WTC11 (cell line): ENCODE data around the gene L3HYPDH. TPM values are rescaled to one million over a fixed set of nuclear protein-coding genes. Genes with fewer than 3 reads are reported as not detected.

ENCODE experiments used
- ATAC-seq: fragments of 200-7000 bp; cut with Tn5 transposase; 2 replicates; pipeline ENCODE4 v1.10.0; 2021; ENCODE audit warnings: mild to moderate bottlenecking, moderate library complexity
- CTCF ChIA-PET: fragments of 300-600 bp; sonication (Branson Sonifier 250); formaldehyde crosslinking; loops from one replicate; lab custom pipeline; 2021; ENCODE audit warnings: antibody characterized with exemption; lab: Charles Lee
- POLR2A ChIA-PET: fragments of 350-600 bp; sonication (Branson Sonifier 250); formaldehyde crosslinking; loops from one replicate; lab custom pipeline; 2021; ENCODE audit warnings: antibody characterized with exemption; lab: Charles Lee
- DNase-seq: peaks from one replicate; pipeline ENCODE4 v3.0.0; 2021; ENCODE audit warnings: low spot score
- H3K27ac Mint-ChIP-seq: 2 replicates; pipeline ENCODE4 v1.8.0; 2021; ENCODE audit warnings: mixed read lengths
- H3K27me3 Mint-ChIP-seq: 2 replicates; pipeline ENCODE4 v1.8.0; 2021; ENCODE audit warnings: low read depth, mild to moderate bottlenecking, moderate library complexity, mixed read lengths
- H3K36me3 Mint-ChIP-seq: 2 replicates; pipeline ENCODE4 v1.8.0; 2021; ENCODE audit warnings: mixed read lengths
- H3K4me1 Mint-ChIP-seq: 2 replicates; pipeline ENCODE4 v1.8.0; 2022; ENCODE audit warnings: mixed read lengths
- H3K4me3 Mint-ChIP-seq: 2 replicates; pipeline ENCODE4 v1.8.0; 2021; ENCODE audit warnings: mild to moderate bottlenecking, moderate library complexity, mixed read lengths
- H3K9me3 Mint-ChIP-seq: 2 replicates; pipeline ENCODE4 v1.8.0; 2021; ENCODE audit warnings: mixed read lengths
- AR ChIP-seq: fragments of 250-450 bp; sonication (Bioruptor Pico); IDR thresholded peaks from 2 replicates; pipeline ENCODE4 v1.9.0; 2021; ENCODE audit warnings: mild to moderate bottlenecking
- ATF6 ChIP-seq: sonication (generic); formaldehyde crosslinking; IDR thresholded peaks from 2 replicates; pipeline ENCODE4 v1.8.1; 2023; ENCODE audit warnings: mild to moderate bottlenecking, missing genetic modification reagents
- CREB1 ChIP-seq: sonication (generic); formaldehyde crosslinking; IDR thresholded peaks from 2 replicates; pipeline ENCODE4 v1.8.0; 2023; ENCODE audit warnings: mild to moderate bottlenecking, missing genetic modification reagents
- CTCF ChIP-seq: fragments of 200-600 bp; IDR thresholded peaks from 2 replicates; pipeline ENCODE4 v1.8.0; 2022; ENCODE audit warnings: antibody characterized with exemption
- E2F4 ChIP-seq: sonication (generic); formaldehyde crosslinking; IDR thresholded peaks from 2 replicates; pipeline ENCODE4 v1.8.1; 2022; ENCODE audit warnings: low read depth, mild to moderate bottlenecking, moderate library complexity, missing genetic modification reagents, borderline replicate concordance
- E2F5 ChIP-seq: sonication (generic); formaldehyde crosslinking; IDR thresholded peaks from 2 replicates; pipeline ENCODE4 v1.8.1; 2022; ENCODE audit warnings: mild to moderate bottlenecking, moderate library complexity, missing genetic modification reagents
- JAZF1 ChIP-seq: fragments of 250-450 bp; sonication (Bioruptor Pico); IDR thresholded peaks from 2 replicates; pipeline ENCODE4 v1.9.0; 2021; ENCODE audit warnings: moderate library complexity, mild to moderate bottlenecking, inconsistent platforms
- JUN ChIP-seq: sonication (generic); formaldehyde crosslinking; IDR thresholded peaks from 2 replicates; pipeline ENCODE4 v1.8.0; 2023; ENCODE audit warnings: mild to moderate bottlenecking, missing genetic modification reagents
- MAX ChIP-seq: sonication (generic); formaldehyde crosslinking; IDR thresholded peaks from 2 replicates; pipeline ENCODE4 v1.8.0; 2022; ENCODE audit warnings: mild to moderate bottlenecking, missing genetic modification reagents
- MXD4 ChIP-seq: fragments of 250-450 bp; sonication (Bioruptor Pico); IDR thresholded peaks from 2 replicates; pipeline ENCODE4 v1.8.0; 2021; ENCODE audit warnings: mild to moderate bottlenecking, moderate library complexity, borderline replicate concordance
- NFYB ChIP-seq: sonication (generic); formaldehyde crosslinking; conservative IDR thresholded peaks from 2 replicates; pipeline ENCODE4 v1.8.0; 2022; ENCODE audit warnings: low read depth, missing genetic modification reagents
- NR1H2 ChIP-seq: sonication (generic); formaldehyde crosslinking; IDR thresholded peaks from 2 replicates; pipeline ENCODE4 v1.9.0; 2021; ENCODE audit warnings: mild to moderate bottlenecking, moderate library complexity, missing genetic modification reagents
- RORB ChIP-seq: fragments of 250-450 bp; sonication (Bioruptor Pico); IDR thresholded peaks from 2 replicates; pipeline ENCODE4 v1.9.0; 2021; ENCODE audit warnings: mild to moderate bottlenecking
- SMAD3 ChIP-seq: sonication (generic); formaldehyde crosslinking; IDR thresholded peaks from 2 replicates; pipeline ENCODE4 v1.8.0; 2022; ENCODE audit warnings: missing genetic modification reagents, mild to moderate bottlenecking, borderline replicate concordance
- SP1 ChIP-seq: sonication (generic); formaldehyde crosslinking; conservative IDR thresholded peaks from 2 replicates; pipeline ENCODE4 v1.8.1; 2022; ENCODE audit warnings: missing genetic modification reagents
- TCF7 ChIP-seq: sonication (generic); formaldehyde crosslinking; IDR thresholded peaks from 2 replicates; pipeline ENCODE4 v1.8.0; 2022; ENCODE audit warnings: mild to moderate bottlenecking, low read depth, missing genetic modification reagents, moderate library complexity
- ZMAT4 ChIP-seq: fragments of 250-450 bp; sonication (Bioruptor Pico); IDR thresholded peaks from 2 replicates; pipeline ENCODE4 v1.9.0; 2021; ENCODE audit warnings: mild to moderate bottlenecking
- ZNF281 ChIP-seq: sonication (generic); formaldehyde crosslinking; IDR thresholded peaks from 2 replicates; pipeline ENCODE4 v1.8.0; 2023; ENCODE audit warnings: mild to moderate bottlenecking, missing genetic modification reagents
- ZNF512 ChIP-seq: sonication (generic); formaldehyde crosslinking; IDR thresholded peaks from 2 replicates; pipeline ENCODE4 v1.8.1; 2022; ENCODE audit warnings: missing genetic modification reagents, borderline replicate concordance
- ZSCAN18 ChIP-seq: fragments of 250-450 bp; sonication (Bioruptor Pico); IDR thresholded peaks from 2 replicates; pipeline ENCODE4 v2.1.2; 2022; ENCODE audit warnings: mild to moderate bottlenecking, moderate library complexity
- total RNA-seq: library from RNA; stranded (reverse); gene quantifications from 3 replicates; pipeline ENCODE4 v1.2.3, GENCODE V29; 2021

L3HYPDH gene
- total RNA-seq, 1 experiment from 2014 or later, result 17.5 TPM

GRCh38 chr14:59510001-59510400, 25.8 kb upstream of the L3HYPDH start:
- peaks cover 16% of the 10 kb centered on the region for H3K36me3 Mint-ChIP-seq
- no peak for TF ChIP-seq ZMAT4 (CRISPR knock-in tag)
- no peak for TF ChIP-seq CREB1
- no peak for TF ChIP-seq AR (CRISPR knock-in tag)
- no peak for TF ChIP-seq SP1
- TF ChIP-seq JUN (CRISPR knock-in tag), result no peak
- no peak for TF ChIP-seq SMAD3
- TF ChIP-seq JAZF1 (CRISPR knock-in tag), result no peak
- TF ChIP-seq TCF7 (CRISPR knock-in tag), result no peak
- no peak for TF ChIP-seq MAX
- TF ChIP-seq CTCF, result no peak
- no peak for TF ChIP-seq RORB (CRISPR knock-in tag)
- no peak for TF ChIP-seq ZSCAN18 (CRISPR knock-in tag)
- no peak for TF ChIP-seq ZNF512 (CRISPR knock-in tag)
- TF ChIP-seq NFYB (CRISPR knock-in tag), result no peak
- TF ChIP-seq, all 79 proteins: peak for 0
- CTCF ChIA-PET, result interaction anchor here (0.9 to 6.6 kb wide), 3 partner anchors 61 to 388 kb away, joined by 4 to 84 read pairs (median 15); partner anchors contain the start of gene CCDC175
- Mint-ChIP-seq H3K9me3 (peaks cover 21% of the 10 kb centered on the region), H3K27ac (no peak overlapping the region), H3K4me3 (no peak overlapping the region), H3K27me3 (peaks cover 10% of the 10 kb centered on the region), H3K4me1 (peaks cover 10% of the 10 kb centered on the region)
- ATAC-seq, result no peak
- DNase-seq, result no peak
- POLR2A ChIA-PET, result no interaction called here

GRCh38 chr14:59509101-59509500, 24.9 kb upstream of the L3HYPDH start:
- H3K36me3 Mint-ChIP-seq, result peaks cover 11% of the 10 kb centered on the region
- POLR2A ChIA-PET, result no interaction called here
- peaks cover 12% of the 10 kb centered on the region for H3K9me3 Mint-ChIP-seq
- no peak for ATAC-seq
- H3K27me3 Mint-ChIP-seq, result peaks cover 3% of the 10 kb centered on the region; the same call in 1 of the 2 replicates
- H3K27ac Mint-ChIP-seq, result no peak overlapping the region
- no peak for DNase-seq
- CTCF ChIA-PET, result interaction anchor here (6.6 kb wide), 1 partner anchor 68 kb away, joined by 84 read pairs; the partner anchor contains the start of gene CCDC175
- no peak overlapping the region for H3K4me3 Mint-ChIP-seq
- peaks cover 10% of the 10 kb centered on the region for H3K4me1 Mint-ChIP-seq
- no peak for TF ChIP-seq ZNF281 (CRISPR knock-in tag)
- no peak for TF ChIP-seq MXD4 (CRISPR knock-in tag)
- no peak for TF ChIP-seq NR1H2 (CRISPR knock-in tag)
- no peak for TF ChIP-seq E2F5
- TF ChIP-seq E2F4, result no peak
- no peak for TF ChIP-seq TCF7 (CRISPR knock-in tag)
- TF ChIP-seq ATF6 (CRISPR knock-in tag), result no peak
